Neural cell (in vitro differentiated cells): Measurements from ENCODE around the gene PCP4L1.

Source experiments
- EP300 ChIP-seq: fragments of 450-650 bp; conservative IDR thresholded peaks from 2 replicates; pipeline ENCODE4 v1.6.1; 2014; ENCODE audit warnings: antibody characterized with exemption, mild to moderate bottlenecking, moderate library complexity; ENCODE audit not compliant: poor library complexity, severe bottlenecking
- MXI1 ChIP-seq: fragments of 450-650 bp; conservative IDR thresholded peaks from 2 replicates; pipeline ENCODE4 v1.6.1; 2014; ENCODE audit warnings: antibody characterized with exemption, mild to moderate bottlenecking; ENCODE audit not compliant: poor library complexity, severe bottlenecking
- POLR2AphosphoS5 ChIP-seq: IDR thresholded peaks from 2 replicates; pipeline ENCODE4 v1.6.1; 2012
- TAF1 ChIP-seq: IDR thresholded peaks from 2 replicates; pipeline ENCODE4 v1.6.1; 2012; ENCODE audit warnings: low read depth
- TF ChIP-seq, protein P1 (sequence below): fragments of 450-650 bp; IDR thresholded peaks from 2 replicates; pipeline ENCODE4 v1.5.1; 2014; ENCODE audit warnings: antibody characterized with exemption, mild to moderate bottlenecking, moderate library complexity; ENCODE audit not compliant: poor library complexity, severe bottlenecking
- TF ChIP-seq, protein P2 (sequence below): IDR thresholded peaks from 2 replicates; pipeline ENCODE4 v1.6.1; 2012; ENCODE audit warnings: borderline replicate concordance

- TF ChIP-seq, protein P1, sequence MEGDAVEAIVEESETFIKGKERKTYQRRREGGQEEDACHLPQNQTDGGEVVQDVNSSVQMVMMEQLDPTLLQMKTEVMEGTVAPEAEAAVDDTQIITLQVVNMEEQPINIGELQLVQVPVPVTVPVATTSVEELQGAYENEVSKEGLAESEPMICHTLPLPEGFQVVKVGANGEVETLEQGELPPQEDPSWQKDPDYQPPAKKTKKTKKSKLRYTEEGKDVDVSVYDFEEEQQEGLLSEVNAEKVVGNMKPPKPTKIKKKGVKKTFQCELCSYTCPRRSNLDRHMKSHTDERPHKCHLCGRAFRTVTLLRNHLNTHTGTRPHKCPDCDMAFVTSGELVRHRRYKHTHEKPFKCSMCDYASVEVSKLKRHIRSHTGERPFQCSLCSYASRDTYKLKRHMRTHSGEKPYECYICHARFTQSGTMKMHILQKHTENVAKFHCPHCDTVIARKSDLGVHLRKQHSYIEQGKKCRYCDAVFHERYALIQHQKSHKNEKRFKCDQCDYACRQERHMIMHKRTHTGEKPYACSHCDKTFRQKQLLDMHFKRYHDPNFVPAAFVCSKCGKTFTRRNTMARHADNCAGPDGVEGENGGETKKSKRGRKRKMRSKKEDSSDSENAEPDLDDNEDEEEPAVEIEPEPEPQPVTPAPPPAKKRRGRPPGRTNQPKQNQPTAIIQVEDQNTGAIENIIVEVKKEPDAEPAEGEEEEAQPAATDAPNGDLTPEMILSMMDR, result no peak
- TF ChIP-seq EP300, result no peak
- no peak for TF ChIP-seq MXI1
- TF ChIP-seq POLR2AphosphoS5, result no peak
- TF ChIP-seq, protein P2, sequence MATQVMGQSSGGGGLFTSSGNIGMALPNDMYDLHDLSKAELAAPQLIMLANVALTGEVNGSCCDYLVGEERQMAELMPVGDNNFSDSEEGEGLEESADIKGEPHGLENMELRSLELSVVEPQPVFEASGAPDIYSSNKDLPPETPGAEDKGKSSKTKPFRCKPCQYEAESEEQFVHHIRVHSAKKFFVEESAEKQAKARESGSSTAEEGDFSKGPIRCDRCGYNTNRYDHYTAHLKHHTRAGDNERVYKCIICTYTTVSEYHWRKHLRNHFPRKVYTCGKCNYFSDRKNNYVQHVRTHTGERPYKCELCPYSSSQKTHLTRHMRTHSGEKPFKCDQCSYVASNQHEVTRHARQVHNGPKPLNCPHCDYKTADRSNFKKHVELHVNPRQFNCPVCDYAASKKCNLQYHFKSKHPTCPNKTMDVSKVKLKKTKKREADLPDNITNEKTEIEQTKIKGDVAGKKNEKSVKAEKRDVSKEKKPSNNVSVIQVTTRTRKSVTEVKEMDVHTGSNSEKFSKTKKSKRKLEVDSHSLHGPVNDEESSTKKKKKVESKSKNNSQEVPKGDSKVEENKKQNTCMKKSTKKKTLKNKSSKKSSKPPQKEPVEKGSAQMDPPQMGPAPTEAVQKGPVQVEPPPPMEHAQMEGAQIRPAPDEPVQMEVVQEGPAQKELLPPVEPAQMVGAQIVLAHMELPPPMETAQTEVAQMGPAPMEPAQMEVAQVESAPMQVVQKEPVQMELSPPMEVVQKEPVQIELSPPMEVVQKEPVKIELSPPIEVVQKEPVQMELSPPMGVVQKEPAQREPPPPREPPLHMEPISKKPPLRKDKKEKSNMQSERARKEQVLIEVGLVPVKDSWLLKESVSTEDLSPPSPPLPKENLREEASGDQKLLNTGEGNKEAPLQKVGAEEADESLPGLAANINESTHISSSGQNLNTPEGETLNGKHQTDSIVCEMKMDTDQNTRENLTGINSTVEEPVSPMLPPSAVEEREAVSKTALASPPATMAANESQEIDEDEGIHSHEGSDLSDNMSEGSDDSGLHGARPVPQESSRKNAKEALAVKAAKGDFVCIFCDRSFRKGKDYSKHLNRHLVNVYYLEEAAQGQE, result no peak
- TF ChIP-seq TAF1, result no peak
Observed at GRCh38 chr1:161324020-161324419, 65.5 kb downstream of the PCP4L1 start.
